HCT116 (cell line): ENCODE measurements around the gene KCNK4. TPM values are rescaled to one million over a fixed set of nuclear protein-coding genes. Genes with fewer than 3 reads are reported as not detected.

Experiments used
- ATAC-seq: fragments of 200-7000 bp; cut with Tn5 transposase; 2 replicates; pipeline ENCODE4 v1.9.1; 2020; ENCODE audit warnings: mild to moderate bottlenecking, moderate library complexity
- BruUV-seq: library from RNA; stranded (reverse); fragments of 400-500 nt; replicated peaks from 2 replicates; lab custom pipeline; 2021; lab: Mats Ljungman, UMichigan
- CTCF ChIA-PET: fragments of 300-600 bp; sonication (Branson Sonifier 250); formaldehyde crosslinking; loops from one replicate; lab custom pipeline; 2021; ENCODE audit warnings: antibody characterized with exemption; lab: Charles Lee
- POLR2A ChIA-PET: fragments of 300-600, 350-600 bp; sonication (Branson Sonifier 250); formaldehyde crosslinking; loops from one replicate; lab custom pipeline; 2021; ENCODE audit warnings: antibody characterized with exemption; lab: Charles Lee
- RAD21 ChIA-PET, 2 experiments: fragments of 300-600 bp; sonication (Branson Sonifier 250); formaldehyde crosslinking; loops; one replicate each; lab custom pipeline; 2023; ENCODE audit warnings: low total read pairs in 2 of 2; ENCODE audit not compliant: uncharacterized antibody in 2 of 2, unreplicated experiment in 2 of 2, low non-redundant PET in 1 of 2; lab: Charles Lee
- DNase-seq: peaks from one replicate; pipeline ENCODE4 v3.0.0-alpha.2; 2010; ENCODE audit warnings: low read depth, low spot score
- H2AFZ ChIP-seq: fragments of 200-600 bp; shearing (Covaris generic), sonication (generic); 2 replicates; pipeline ENCODE4 v1.6.1; 2017; ENCODE audit warnings: low read depth, mixed run types, mixed read lengths, antibody characterized with exemption, low read length; ENCODE audit not compliant: poor library complexity, severe bottlenecking
- H3K27ac ChIP-seq: 2 replicates; pipeline ENCODE4 v1.5.1; 2012; ENCODE audit warnings: low read depth, low read length
- H3K27me3 ChIP-seq: fragments of 200-600 bp; sonication (generic); 2 replicates; pipeline ENCODE4 v1.6.1; 2016; ENCODE audit warnings: mixed run types, low read length, mixed read lengths; ENCODE audit not compliant: insufficient read depth
- H3K36me3 ChIP-seq, 2 experiments: fragments of 200-500 bp in 1 of 2; fragments of 200-600 bp in 1 of 2; sonication (Bioruptor generic) in 1 of 2; sonication (generic) in 1 of 2; 2 replicates each; pipeline versions ENCODE4 v1.5.1 to v1.6.1; 2014 to 2016; ENCODE audit warnings: low read length in 2 of 2, inconsistent platforms in 1 of 2, mixed read lengths in 1 of 2, mixed run types in 1 of 2; ENCODE audit not compliant: insufficient read depth in 2 of 2, control insufficient read depth in 1 of 2
- H3K4me1 ChIP-seq, 2 experiments: fragments of 200-600 bp in 1 of 2; sonication (generic) in 1 of 2; 2 replicates each; pipeline versions ENCODE4 v1.5.1 to v1.6.1; 2012 to 2017; ENCODE audit warnings: low read length in 2 of 2, inconsistent platforms in 1 of 2, mild to moderate bottlenecking in 1 of 2, mixed read lengths in 1 of 2, mixed run types in 1 of 2, moderate library complexity in 1 of 2; ENCODE audit not compliant: insufficient read depth in 2 of 2, control insufficient read depth in 1 of 2
- H3K4me2 ChIP-seq: fragments of 200-600 bp; sonication (generic); 2 replicates; pipeline ENCODE4 v1.6.1; 2017; ENCODE audit warnings: mixed run types, low read length, mixed read lengths
- H3K4me3 ChIP-seq, 2 experiments: fragments of 200-600 bp in 1 of 2; sonication (generic) in 1 of 2; replicated peaks in 1 of 2; 2 replicates each; pipeline ENCODE4 v1.5.1; 2011 to 2016; ENCODE audit warnings: low read length in 2 of 2, control low read depth in 1 of 2, low read depth in 1 of 2, mild to moderate bottlenecking in 1 of 2, mixed read lengths in 1 of 2, mixed run types in 1 of 2
- H3K79me2 ChIP-seq: fragments of 200-600 bp; sonication (generic); 2 replicates; pipeline ENCODE4 v1.6.1; 2017; ENCODE audit warnings: mild to moderate bottlenecking, mixed run types, low read length, moderate library complexity, mixed read lengths; ENCODE audit not compliant: insufficient read depth
- H3K9ac ChIP-seq: fragments of 200-600 bp; sonication (generic); 2 replicates; pipeline ENCODE4 v1.6.1; 2016; ENCODE audit warnings: low read length, mixed read lengths
- H3K9me2 ChIP-seq: fragments of 200-600 bp; sonication (generic), shearing (Covaris generic); 2 replicates; pipeline ENCODE4 v1.6.1; 2017; ENCODE audit warnings: mixed run types, mild to moderate bottlenecking, moderate library complexity; ENCODE audit not compliant: insufficient read depth
- H3K9me3 ChIP-seq, 2 experiments: fragments of 200-500 bp in 1 of 2; fragments of 200-600 bp in 1 of 2; sonication (Bioruptor generic) in 1 of 2; sonication (generic) in 1 of 2; 2 replicates each; pipeline ENCODE4 v1.6.1; 2014 to 2017; ENCODE audit warnings: low read length in 2 of 2, mixed read lengths in 2 of 2, inconsistent platforms in 1 of 2, low read depth in 1 of 2, mild to moderate bottlenecking in 1 of 2, mixed run types in 1 of 2, moderate library complexity in 1 of 2; ENCODE audit not compliant: control insufficient read depth in 1 of 2, insufficient read depth in 1 of 2
- H4K20me1 ChIP-seq: fragments of 200-600 bp; sonication (generic), shearing (Covaris generic); 2 replicates; pipeline ENCODE4 v1.6.1; 2017; ENCODE audit warnings: mixed run types, mild to moderate bottlenecking, moderate library complexity; ENCODE audit not compliant: insufficient read depth
- CTCF ChIP-seq, 3 experiments: fragments of 200-600 bp in 1 of 3; sonication (generic) in 1 of 3; IDR thresholded peaks in 2 of 3; conservative IDR thresholded peaks in 1 of 3; 2 replicates each; pipeline ENCODE4 v1.5.1; 2012 to 2017; ENCODE audit warnings: low read depth in 2 of 3, low read length in 2 of 3, antibody characterized with exemption in 1 of 3, borderline replicate concordance in 1 of 3, control low read depth in 1 of 3, mild to moderate bottlenecking in 1 of 3, mixed read lengths in 1 of 3, mixed run types in 1 of 3, moderate library complexity in 1 of 3; ENCODE audit not compliant: insufficient read depth in 1 of 3
- EZH2phosphoT487 ChIP-seq: fragments of 200-600 bp; IDR thresholded peaks from 2 replicates; pipeline ENCODE4 v1.6.1; 2018; ENCODE audit warnings: antibody characterized with exemption, borderline replicate concordance
- MAX ChIP-seq: IDR thresholded peaks from 2 replicates; pipeline ENCODE4 v1.6.1; 2012
- POLR2A ChIP-seq: IDR thresholded peaks from 2 replicates; pipeline ENCODE4 v1.7.0; 2011; ENCODE audit warnings: borderline replicate concordance; ENCODE audit not compliant: insufficient read depth, insufficient read length; ENCODE audit errors: extremely low read depth
- intact Hi-C: fragments of 100-400 bp; cut with micrococcal nuclease; formaldehyde crosslinking; loops from 2 replicates; pipeline ENCODE4 v1.10.0; 2022
- total RNA-seq: library from RNA; stranded (reverse); gene quantifications from one replicate; pipeline ENCODE4 v1.2.1, GENCODE V29; 2021; ENCODE audit not compliant: unreplicated experiment
- TF ChIP-seq, protein P1 (sequence below): IDR thresholded peaks from 2 replicates; pipeline ENCODE4 v1.6.1; 2011; ENCODE audit warnings: mild to moderate bottlenecking, low read length, moderate library complexity; ENCODE audit not compliant: insufficient replicate concordance; ENCODE audit errors: extremely low read depth
- TF ChIP-seq, protein P2 (sequence below): IDR thresholded peaks from 2 replicates; pipeline ENCODE4 v1.6.1; 2012; ENCODE audit warnings: low read depth

Gene KCNK4
- total RNA-seq, 1 experiment from 2014 or later = not detected

GRCh38 chr11:64313491-64314145 lies 22.5 kb downstream of the KCNK4 start (continued):
- TF ChIP-seq MAX = no peak
- no peak for TF ChIP-seq EZH2phosphoT487
- TF ChIP-seq, protein P1, sequence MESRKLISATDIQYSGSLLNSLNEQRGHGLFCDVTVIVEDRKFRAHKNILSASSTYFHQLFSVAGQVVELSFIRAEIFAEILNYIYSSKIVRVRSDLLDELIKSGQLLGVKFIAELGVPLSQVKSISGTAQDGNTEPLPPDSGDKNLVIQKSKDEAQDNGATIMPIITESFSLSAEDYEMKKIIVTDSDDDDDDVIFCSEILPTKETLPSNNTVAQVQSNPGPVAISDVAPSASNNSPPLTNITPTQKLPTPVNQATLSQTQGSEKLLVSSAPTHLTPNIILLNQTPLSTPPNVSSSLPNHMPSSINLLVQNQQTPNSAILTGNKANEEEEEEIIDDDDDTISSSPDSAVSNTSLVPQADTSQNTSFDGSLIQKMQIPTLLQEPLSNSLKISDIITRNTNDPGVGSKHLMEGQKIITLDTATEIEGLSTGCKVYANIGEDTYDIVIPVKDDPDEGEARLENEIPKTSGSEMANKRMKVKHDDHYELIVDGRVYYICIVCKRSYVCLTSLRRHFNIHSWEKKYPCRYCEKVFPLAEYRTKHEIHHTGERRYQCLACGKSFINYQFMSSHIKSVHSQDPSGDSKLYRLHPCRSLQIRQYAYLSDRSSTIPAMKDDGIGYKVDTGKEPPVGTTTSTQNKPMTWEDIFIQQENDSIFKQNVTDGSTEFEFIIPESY = no peak

DNA sequence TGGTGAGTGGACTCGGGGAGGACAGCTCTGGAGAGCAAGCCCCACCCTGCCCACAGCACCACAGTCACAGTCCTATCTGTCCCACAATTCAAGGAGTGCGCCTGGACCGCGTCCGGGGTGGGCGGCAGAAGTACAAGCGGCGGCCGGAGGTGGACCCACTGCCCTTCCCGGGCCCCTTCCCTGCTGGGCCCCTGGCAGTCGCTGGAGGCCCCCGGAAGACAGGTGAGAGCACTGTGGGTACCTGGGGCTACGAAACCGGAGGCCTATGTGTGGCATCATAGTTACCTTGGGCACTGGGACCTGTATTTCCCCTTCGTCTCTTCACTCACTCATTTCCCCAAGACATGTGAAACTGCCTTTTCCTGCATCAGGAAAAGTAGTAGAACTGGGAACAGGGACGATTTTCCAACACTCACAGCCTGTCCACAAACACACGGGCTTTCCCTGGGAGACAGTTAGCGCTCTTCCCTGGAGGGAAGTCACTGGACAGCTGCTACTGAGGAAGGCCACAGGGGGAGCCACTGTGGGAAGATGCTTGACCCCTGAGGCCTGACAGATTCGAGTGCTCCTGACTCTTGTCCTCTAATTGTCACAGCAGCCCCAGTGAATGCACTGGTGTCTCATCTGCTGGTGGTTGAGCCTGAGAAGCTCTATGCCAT lies 23.2 kb downstream of the KCNK4 start:
- Histone ChIP-seq H3K4me2 (no peak overlapping the region), H2AFZ (no peak overlapping the region), H3K36me3 (peaks cover 0 to 23% of the 10 kb centered on the region in 2 experiments; a peak in 2 of 4 replicates), H3K79me2 (peaks cover 44% of the 10 kb centered on the region), H3K9me2 (no peaks in the 10 kb centered on the region), H3K4me3 (no peak overlapping the region)
- intact Hi-C loops = no loop called here
- no peak for DNase-seq
- CTCF ChIA-PET = interaction anchor here (1.3 to 2.4 kb wide), 3 partner anchors 10 to 42 kb away, joined by 4 to 8 read pairs (median 5); no protein-coding TSS in a partner anchor
- TF ChIP-seq POLR2A = no peak
- TF ChIP-seq, protein P1 = no peak
- TF ChIP-seq, protein P2, sequence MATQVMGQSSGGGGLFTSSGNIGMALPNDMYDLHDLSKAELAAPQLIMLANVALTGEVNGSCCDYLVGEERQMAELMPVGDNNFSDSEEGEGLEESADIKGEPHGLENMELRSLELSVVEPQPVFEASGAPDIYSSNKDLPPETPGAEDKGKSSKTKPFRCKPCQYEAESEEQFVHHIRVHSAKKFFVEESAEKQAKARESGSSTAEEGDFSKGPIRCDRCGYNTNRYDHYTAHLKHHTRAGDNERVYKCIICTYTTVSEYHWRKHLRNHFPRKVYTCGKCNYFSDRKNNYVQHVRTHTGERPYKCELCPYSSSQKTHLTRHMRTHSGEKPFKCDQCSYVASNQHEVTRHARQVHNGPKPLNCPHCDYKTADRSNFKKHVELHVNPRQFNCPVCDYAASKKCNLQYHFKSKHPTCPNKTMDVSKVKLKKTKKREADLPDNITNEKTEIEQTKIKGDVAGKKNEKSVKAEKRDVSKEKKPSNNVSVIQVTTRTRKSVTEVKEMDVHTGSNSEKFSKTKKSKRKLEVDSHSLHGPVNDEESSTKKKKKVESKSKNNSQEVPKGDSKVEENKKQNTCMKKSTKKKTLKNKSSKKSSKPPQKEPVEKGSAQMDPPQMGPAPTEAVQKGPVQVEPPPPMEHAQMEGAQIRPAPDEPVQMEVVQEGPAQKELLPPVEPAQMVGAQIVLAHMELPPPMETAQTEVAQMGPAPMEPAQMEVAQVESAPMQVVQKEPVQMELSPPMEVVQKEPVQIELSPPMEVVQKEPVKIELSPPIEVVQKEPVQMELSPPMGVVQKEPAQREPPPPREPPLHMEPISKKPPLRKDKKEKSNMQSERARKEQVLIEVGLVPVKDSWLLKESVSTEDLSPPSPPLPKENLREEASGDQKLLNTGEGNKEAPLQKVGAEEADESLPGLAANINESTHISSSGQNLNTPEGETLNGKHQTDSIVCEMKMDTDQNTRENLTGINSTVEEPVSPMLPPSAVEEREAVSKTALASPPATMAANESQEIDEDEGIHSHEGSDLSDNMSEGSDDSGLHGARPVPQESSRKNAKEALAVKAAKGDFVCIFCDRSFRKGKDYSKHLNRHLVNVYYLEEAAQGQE = no peak
- peak in 2 of 3 experiments; percentile 44 to 47; a peak in 3 of 6 replicates for TF ChIP-seq CTCF (IDR thresholded peaks at IDR 0.05 in 2 of 3, conservative IDR thresholded peaks at IDR 0.05 in 1 of 3; ENCODE audit: borderline replicate concordance in 1 of 3, insufficient read depth in 1 of 3, low read depth in 2 of 3, low read length in 2 of 3)
- TF ChIP-seq, all 23 proteins: peak for 1
- H3K4me1 ChIP-seq = peaks cover 7 to 31% of the 10 kb centered on the region in 2 experiments; a peak in 3 of 4 replicates
- H3K27me3 ChIP-seq = no peaks in the 10 kb centered on the region
- no peak overlapping the region for H3K9ac ChIP-seq
- no peak for ATAC-seq
- H3K27ac ChIP-seq = peak overlapping the region; percentile 18; the same call in 1 of the 2 replicates
- RAD21 ChIA-PET = no interaction called here
- no peaks in the 10 kb centered on the region for H3K9me3 ChIP-seq
- H4K20me1 ChIP-seq = no peaks in the 10 kb centered on the region
- POLR2A ChIA-PET = interaction anchor here (1.0 to 2.0 kb wide), 2 partner anchors 10 to 17 kb away, joined by 5 to 6 read pairs; no protein-coding TSS in a partner anchor
- no TSS peak for BruUV-seq
